LNCAP (cell line): ENCODE data around the gene PAX8.

Source experiments
- TF ChIP-seq, protein P1 (sequence below): fragments of 450-650 bp; IDR thresholded peaks from 2 replicates; pipeline ENCODE4 v1.5.1; 2017; ENCODE audit warnings: mild to moderate bottlenecking

PAX8 gene

DNA sequence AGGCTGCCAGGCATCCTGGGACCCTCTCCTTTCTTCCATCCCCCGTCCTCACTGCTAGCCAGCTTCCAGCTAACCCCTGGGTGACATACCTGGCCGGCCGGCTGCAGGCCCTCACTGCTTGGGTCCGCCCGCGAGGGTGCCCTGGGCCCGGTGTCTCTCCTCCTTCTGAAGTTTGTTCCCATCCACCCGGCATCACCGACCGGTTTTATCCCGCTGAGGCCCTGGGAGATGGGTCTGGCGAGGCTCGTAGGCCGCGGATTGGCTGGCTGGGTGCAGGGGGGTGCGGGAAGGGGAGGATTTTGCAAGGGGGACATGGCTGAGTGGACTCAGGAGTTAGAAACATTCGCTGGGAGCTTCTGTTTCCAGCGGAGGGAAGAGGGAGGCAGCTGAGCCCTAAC, at the start of gene PAX8:
TSS of gene PAX8 (minus strand) at position 180 of the 398 bp plus-strand sequence. CDS start 527 bp downstream, outside the sequence.
- TF ChIP-seq, protein P1, sequence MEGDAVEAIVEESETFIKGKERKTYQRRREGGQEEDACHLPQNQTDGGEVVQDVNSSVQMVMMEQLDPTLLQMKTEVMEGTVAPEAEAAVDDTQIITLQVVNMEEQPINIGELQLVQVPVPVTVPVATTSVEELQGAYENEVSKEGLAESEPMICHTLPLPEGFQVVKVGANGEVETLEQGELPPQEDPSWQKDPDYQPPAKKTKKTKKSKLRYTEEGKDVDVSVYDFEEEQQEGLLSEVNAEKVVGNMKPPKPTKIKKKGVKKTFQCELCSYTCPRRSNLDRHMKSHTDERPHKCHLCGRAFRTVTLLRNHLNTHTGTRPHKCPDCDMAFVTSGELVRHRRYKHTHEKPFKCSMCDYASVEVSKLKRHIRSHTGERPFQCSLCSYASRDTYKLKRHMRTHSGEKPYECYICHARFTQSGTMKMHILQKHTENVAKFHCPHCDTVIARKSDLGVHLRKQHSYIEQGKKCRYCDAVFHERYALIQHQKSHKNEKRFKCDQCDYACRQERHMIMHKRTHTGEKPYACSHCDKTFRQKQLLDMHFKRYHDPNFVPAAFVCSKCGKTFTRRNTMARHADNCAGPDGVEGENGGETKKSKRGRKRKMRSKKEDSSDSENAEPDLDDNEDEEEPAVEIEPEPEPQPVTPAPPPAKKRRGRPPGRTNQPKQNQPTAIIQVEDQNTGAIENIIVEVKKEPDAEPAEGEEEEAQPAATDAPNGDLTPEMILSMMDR: no peak

DNA sequence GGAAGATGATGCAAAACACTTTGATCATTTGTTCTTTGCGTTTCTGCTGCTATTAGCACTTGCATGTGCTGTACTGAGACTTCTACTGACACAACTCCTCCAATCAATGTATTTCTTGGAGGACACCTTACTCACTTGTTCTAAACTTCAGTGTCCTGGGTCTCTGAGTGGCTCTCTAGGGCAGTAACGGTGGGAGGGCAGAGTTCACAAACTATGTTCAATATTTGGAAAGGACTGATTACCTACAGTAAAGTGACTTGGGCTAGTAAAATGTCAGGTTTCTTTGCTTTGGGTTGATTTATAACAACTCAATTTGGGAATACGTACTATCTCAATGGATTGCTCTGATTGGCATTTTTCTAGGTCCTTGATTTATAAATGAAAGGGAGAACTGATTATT, 49.3 kb upstream of the PAX8 start:
- TF ChIP-seq, protein P1: no peak

DNA sequence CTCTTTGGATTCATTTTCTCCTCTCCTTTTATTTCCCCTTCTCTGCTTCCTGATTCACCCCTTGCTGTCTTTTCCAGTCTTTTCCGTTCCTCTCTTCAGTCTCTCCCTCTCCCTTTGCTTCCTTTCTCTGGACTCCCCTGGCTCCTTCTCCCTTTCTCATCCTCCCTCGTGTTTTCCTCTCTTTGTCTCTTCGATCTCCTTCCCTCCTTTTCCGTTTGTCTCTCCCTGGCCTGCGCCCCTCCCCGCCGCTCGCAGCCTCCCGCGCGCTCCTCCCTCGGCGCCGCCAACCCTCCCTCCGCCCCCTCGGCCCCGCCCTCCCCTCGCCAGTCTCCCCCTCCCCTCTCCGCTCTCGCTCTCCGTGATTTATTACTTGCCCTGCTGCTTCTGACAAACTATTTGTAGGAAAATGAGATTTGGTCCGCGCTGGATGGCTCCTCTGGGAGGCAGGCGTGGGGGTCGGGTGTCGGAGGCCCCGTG, 46.0 kb upstream of the PAX8 start:
- TF ChIP-seq, protein P1: no peak

DNA sequence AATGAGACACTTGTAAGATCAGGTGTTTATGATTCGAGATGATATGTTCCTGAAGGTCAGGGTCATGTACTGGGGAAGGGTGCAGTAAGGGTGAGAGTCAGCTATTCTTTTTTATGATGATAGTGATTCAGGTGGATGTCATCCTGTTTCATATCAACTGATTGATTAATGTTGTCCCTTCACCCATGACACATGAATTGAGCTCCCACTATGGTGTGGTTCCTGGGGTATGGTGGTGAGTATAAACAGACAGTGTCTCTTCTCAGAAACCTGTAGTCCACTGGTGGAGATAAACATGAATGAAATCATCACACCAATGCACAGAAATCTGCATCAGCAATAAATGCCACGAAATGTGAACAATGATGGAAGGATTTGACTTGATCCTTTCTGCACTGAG, 37.4 kb upstream of the PAX8 start:
- TF ChIP-seq, protein P1: no peak

DNA sequence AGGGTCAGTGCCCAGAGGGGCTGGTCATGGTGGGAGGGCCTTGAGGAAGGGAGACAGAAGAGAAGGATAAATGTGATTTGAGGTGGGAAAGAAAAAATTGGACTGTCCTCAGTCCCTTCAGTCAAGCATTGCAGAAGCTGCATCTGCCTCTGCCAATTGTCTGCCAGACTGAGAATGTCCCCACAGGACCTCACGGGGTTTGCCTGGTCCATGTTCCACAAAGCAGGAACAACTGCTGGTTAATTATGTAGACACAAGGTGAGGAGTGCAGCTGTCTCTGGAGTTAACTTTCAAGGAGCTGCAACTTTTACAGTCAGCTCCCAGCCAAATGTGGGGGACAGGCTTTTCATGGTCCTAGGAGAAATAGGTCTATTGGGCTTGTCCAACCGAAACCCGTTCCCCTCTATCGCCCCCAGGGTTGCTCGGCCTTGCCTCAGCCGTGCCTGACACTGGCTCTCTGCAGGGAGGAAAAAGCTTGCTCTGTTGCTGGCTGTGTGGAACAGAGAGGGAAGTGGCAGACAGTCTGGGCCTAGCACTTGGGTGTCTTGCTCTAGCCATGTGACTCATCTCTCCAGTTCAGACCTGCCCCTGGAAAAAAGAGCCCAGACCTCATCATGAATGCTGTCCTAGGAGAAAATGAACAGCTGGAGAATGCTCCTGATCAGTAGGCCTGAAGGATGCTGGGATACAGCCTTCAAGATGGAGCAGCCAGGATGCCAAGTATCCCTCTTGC, 31.1 kb upstream of the PAX8 start:
- TF ChIP-seq, protein P1: no peak

DNA sequence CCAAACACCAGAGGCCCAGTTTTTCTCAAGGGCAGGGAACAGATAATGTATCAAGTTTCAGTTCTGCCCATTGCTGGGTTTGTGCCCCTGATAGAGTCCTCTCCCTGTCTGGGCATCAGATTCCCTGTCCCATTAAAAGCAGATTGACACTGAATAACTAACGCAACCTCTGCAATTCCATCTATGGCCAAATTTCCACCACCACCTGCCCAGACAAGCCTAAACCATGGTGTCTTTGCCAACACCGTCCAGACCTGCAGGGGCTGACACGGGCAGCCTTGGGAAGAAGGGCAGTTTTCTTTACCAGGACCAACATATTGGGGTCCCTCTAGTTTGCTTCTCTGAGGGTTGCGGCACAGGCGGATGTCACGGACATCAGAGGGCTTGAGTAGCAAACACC, 26.4 kb upstream of the PAX8 start:
- TF ChIP-seq, protein P1: no peak

DNA sequence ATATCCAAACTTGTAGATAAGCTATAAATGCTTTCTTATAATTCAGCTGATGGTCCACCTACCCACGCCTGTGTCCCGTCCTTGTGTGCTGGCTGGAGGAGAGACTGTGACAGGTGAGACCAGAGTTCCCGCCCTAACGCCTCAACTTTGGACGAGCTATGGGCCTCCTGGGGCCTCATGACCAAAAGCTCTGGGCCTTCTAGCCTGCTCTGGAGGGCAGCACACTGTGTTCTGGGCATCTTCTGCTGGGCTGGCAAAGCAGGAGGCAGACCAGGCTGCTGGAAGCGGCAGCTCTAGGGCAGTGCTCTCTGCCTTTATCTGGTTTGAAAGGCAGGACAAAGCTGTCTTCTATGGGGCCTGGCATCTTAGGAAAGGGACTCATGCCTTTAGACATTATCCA, 26.0 kb upstream of the PAX8 start:
- TF ChIP-seq, protein P1: no peak
